ENCODE data around the gene EVI5. TPM values are rescaled to one million over a fixed set of nuclear protein-coding genes. Genes with fewer than 3 reads are reported as not detected.

The EVI5 gene
- total RNA-seq, 3 donors from 2014 or later, result 28.0 to 38.7 (median 31.2) TPM

DNA sequence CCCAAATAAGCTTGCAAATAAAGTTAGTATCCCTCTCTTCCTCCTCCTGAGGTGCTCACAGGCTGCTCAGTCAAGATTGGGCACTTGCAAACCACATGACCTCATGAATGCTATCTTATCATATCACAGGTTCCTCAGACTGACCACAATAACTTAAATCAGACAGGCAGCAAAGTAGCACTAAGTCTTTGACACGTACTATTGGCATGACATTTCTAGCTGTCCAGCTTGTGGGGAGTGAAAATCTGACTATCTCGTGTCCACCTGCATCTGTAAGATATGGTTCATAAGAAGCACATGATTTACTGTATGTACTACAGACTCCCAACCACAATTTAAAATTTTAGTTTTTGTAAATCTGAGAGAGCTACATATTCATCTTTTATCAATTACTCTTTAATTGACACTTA is 240.1 kb downstream of the EVI5 start:
- H3K36me3 ChIP-seq, result no peaks in the 10 kb centered on the region
- intact Hi-C loops (cut with DNase I; ENCODE audit: low total_unique reads), result no loop called here
- H3K9me3 ChIP-seq, result no peaks in the 10 kb centered on the region
- no peak for DNase-seq (ENCODE audit: low spot score in 2 of 2)
- H3K27me3 ChIP-seq, result no peaks in the 10 kb centered on the region
- H3K4me3 ChIP-seq, result no peak overlapping the region
- no peaks in the 10 kb centered on the region for H3K4me1 ChIP-seq
- H3K27ac ChIP-seq, result no peak overlapping the region
- TF ChIP-seq POLR2AphosphoS5 (IDR thresholded peaks at IDR 0.05) (no peak), POLR2A (IDR thresholded peaks at IDR 0.05) (no peak)
- TF ChIP-seq, protein P1, sequence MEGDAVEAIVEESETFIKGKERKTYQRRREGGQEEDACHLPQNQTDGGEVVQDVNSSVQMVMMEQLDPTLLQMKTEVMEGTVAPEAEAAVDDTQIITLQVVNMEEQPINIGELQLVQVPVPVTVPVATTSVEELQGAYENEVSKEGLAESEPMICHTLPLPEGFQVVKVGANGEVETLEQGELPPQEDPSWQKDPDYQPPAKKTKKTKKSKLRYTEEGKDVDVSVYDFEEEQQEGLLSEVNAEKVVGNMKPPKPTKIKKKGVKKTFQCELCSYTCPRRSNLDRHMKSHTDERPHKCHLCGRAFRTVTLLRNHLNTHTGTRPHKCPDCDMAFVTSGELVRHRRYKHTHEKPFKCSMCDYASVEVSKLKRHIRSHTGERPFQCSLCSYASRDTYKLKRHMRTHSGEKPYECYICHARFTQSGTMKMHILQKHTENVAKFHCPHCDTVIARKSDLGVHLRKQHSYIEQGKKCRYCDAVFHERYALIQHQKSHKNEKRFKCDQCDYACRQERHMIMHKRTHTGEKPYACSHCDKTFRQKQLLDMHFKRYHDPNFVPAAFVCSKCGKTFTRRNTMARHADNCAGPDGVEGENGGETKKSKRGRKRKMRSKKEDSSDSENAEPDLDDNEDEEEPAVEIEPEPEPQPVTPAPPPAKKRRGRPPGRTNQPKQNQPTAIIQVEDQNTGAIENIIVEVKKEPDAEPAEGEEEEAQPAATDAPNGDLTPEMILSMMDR (IDR thresholded peaks at IDR 0.05), result no peak

- intact Hi-C loops (cut with DNase I; ENCODE audit: low total_unique reads), result no loop called here
- TF ChIP-seq POLR2AphosphoS5 (IDR thresholded peaks at IDR 0.05) (no peak), POLR2A (IDR thresholded peaks at IDR 0.05) (no peak)
- TF ChIP-seq, protein P1 (IDR thresholded peaks at IDR 0.05), result no peak
Observed at GRCh38 chr1:92543131-92544055, 241.5 kb downstream of the EVI5 start.

GRCh38 chr1:92538413-92539061 is 246.4 kb downstream of the EVI5 start:
- no peak for DNase-seq (ENCODE audit: low spot score in 2 of 2)
- intact Hi-C loops (cut with DNase I; ENCODE audit: low total_unique reads), result no loop called here
- H3K9me3 ChIP-seq, result no peaks in the 10 kb centered on the region
- H3K4me1 ChIP-seq, result no peaks in the 10 kb centered on the region
- no peak overlapping the region for H3K4me3 ChIP-seq
- H3K27me3 ChIP-seq, result no peaks in the 10 kb centered on the region
- no peaks in the 10 kb centered on the region for H3K36me3 ChIP-seq
- TF ChIP-seq POLR2AphosphoS5 (IDR thresholded peaks at IDR 0.05) (no peak), POLR2A (IDR thresholded peaks at IDR 0.05) (no peak)
- TF ChIP-seq, protein P1 (IDR thresholded peaks at IDR 0.05), result no peak
- no peak overlapping the region for H3K27ac ChIP-seq

More at GRCh38 chr1:92543131-92544055, 241.5 kb downstream of the EVI5 start:
- Histone ChIP-seq H3K4me3 (no peak overlapping the region), H3K27ac (no peak overlapping the region), H3K36me3 (no peaks in the 10 kb centered on the region), H3K9me3 (no peaks in the 10 kb centered on the region), H3K27me3 (no peaks in the 10 kb centered on the region), H3K4me1 (no peaks in the 10 kb centered on the region)
- DNase-seq (ENCODE audit: low spot score in 2 of 2), result no peak

DNA sequence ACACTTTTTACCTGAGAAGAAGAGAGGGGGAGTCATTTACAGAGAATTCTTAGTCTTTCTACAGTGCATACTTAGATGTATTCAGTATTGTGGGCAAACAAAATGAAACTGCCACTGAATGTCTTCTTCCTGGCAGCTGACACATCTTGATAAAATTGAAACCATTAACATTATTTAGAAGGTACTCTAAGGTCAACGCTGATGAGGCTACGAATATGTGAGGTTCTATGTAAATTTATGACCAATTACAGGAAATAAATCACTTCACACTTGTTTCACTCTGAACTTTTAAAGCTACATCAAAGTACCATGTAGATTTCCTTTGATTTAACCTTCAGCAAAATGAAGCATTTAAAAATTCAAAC is 246.9 kb downstream of the EVI5 start:
- intact Hi-C loops (cut with DNase I; ENCODE audit: low total_unique reads), result no loop called here
- no peak for TF ChIP-seq POLR2A (IDR thresholded peaks at IDR 0.05)
- TF ChIP-seq, protein P1 (IDR thresholded peaks at IDR 0.05), result no peak
- no peak for TF ChIP-seq POLR2AphosphoS5 (IDR thresholded peaks at IDR 0.05)
- no peaks in the 10 kb centered on the region for H3K4me1 ChIP-seq
- no peaks in the 10 kb centered on the region for H3K36me3 ChIP-seq
- no peak overlapping the region for H3K27ac ChIP-seq
- H3K27me3 ChIP-seq, result no peaks in the 10 kb centered on the region
- DNase-seq (ENCODE audit: low spot score in 2 of 2), result no peak
- H3K9me3 ChIP-seq, result no peaks in the 10 kb centered on the region
- H3K4me3 ChIP-seq, result no peak overlapping the region

Measured in breast epithelium (tissue), 4 donors.